ENCODE measurements around the gene FGD4.

FGD4 gene

GRCh38 chr12:32399370-32400113, at the start of gene FGD4:
Gene FGD4, plus strand, starts transcription at chr12:32399558.
- DNase-seq, result peak; percentile 91 to 92

- no peak for DNase-seq
Observed at GRCh38 chr12:32353540-32353939, 45.8 kb upstream of the FGD4 start.

- DNase-seq, result no peak
Observed at GRCh38 chr12:32357601-32358249, 41.6 kb upstream of the FGD4 start.

- DNase-seq, result no peak
Observed at GRCh38 chr12:32360956-32361355, 38.4 kb upstream of the FGD4 start.

- no peak for DNase-seq
Observed at GRCh38 chr12:32362892-32363291, 36.5 kb upstream of the FGD4 start.

GRCh38 chr12:32365473-32366064, 33.8 kb upstream of the FGD4 start:
- DNase-seq, result peak; percentile 64 to 74

- no peak for DNase-seq
Observed at GRCh38 chr12:32366714-32367113, 32.6 kb upstream of the FGD4 start.

GRCh38 chr12:32367381-32367780, 32.0 kb upstream of the FGD4 start:
- DNase-seq, result no peak

- no peak for DNase-seq
Observed at GRCh38 chr12:32369202-32369601, 30.2 kb upstream of the FGD4 start.

GRCh38 chr12:32377344-32378055, 21.9 kb upstream of the FGD4 start:
- no peak for DNase-seq

- no peak for DNase-seq
Observed at GRCh38 chr12:32379213-32379612, 20.1 kb upstream of the FGD4 start.

- DNase-seq, result no peak
Observed at GRCh38 chr12:32379667-32380066, 19.7 kb upstream of the FGD4 start.

GRCh38 chr12:32382226-32382625, 17.1 kb upstream of the FGD4 start:
- no peak for DNase-seq

GRCh38 chr12:32390572-32391219, 8.7 kb upstream of the FGD4 start:
- DNase-seq, result no peak

- DNase-seq, result peak in 1 of 2 experiments; percentile 25
Observed at GRCh38 chr12:32395026-32395425, 4.3 kb upstream of the FGD4 start.

- DNase-seq, result peak in 1 of 2 experiments; percentile 27
Observed at GRCh38 chr12:32397696-32398095, 1.7 kb upstream of the FGD4 start.

- no peak for DNase-seq
Observed at GRCh38 chr12:32398181-32398580, 1.2 kb upstream of the FGD4 start.

GRCh38 chr12:32398816-32399369, 465 bp upstream of the FGD4 start:
- no peak for DNase-seq

GRCh38 chr12:32400114-32400672, 835 bp downstream of the FGD4 start:
- peak in 1 of 2 experiments; percentile 49 for DNase-seq

GRCh38 chr12:32400866-32401265, 1.5 kb downstream of the FGD4 start:
- DNase-seq, result no peak

- no peak for DNase-seq
Observed at GRCh38 chr12:32402170-32402569, 2.8 kb downstream of the FGD4 start.

- no peak for DNase-seq
Observed at GRCh38 chr12:32402946-32403345, 3.6 kb downstream of the FGD4 start.

Measured in NCI-H2081 (cell line).